GM21515 (cell line): Measurements from ENCODE around the gene TNIK.
"Not testable (repeated sequence)": the region's sequence is repeated elsewhere in the genome, so short reads cannot be mapped to it uniquely, and the experiment has no call there.

Experiments
- ATAC-seq: cut with Tn5 transposase; IDR thresholded peaks from one replicate; pipeline ENCODE4 v1.9.1; 2021; ENCODE audit not compliant: unreplicated experiment

The TNIK gene

DNA sequence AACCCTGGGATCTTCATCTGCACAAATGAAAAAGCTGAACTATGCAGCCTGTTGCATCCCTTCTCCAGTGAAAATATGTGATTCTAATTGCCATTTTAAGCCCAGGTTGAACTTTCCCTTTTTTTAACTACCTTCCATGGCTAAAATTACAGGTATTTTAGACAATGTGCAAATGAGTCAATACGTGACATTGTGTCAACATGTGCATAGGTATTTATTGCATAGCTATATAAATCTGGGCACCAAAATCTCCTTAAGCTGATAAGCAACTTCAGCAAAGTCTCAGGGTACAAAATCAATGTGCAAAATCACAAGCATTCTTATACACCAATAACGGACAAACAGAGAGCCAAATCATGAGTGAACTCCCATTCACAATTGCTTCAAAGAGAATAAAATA lies 37.4 kb downstream of the TNIK start:
- not testable (repeated sequence) for ATAC-seq

DNA sequence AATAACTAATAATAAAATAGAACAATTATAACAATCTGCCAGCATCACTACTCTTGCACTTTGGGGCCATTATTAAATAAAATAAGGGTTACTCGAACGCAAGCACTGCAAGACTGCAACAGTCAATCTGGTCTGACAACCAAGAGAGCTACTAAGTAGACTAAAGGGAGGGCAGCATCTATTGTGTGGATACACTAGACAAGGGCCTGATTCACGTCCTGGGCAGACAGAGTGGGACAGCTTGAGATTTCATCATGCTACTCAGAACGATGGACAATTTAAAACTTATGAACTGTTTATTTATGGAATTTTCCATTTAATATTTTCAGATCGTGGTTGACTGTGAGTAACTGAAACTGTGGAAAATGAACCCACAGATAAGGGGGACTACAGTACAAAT lies 39.5 kb downstream of the TNIK start:
- no peak for ATAC-seq

DNA sequence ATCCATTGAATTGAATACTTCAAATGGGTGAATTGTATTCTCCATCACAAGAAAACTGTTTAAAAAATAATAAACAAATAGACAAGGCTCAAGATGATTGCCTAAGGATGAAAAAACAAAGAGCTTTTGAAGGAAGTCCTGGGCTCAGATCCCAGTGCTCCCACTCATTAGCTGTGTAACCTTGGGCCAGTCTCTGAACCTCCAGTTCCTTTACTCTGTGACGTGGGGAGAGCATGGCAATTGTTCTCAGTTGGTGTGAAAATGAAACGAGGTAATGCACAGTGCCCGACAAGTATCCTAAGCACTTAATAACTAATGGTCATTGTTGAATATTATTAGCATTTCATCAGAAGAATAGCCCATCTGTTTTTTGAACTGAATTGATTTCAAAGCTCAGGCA lies 40.7 kb downstream of the TNIK start:
- ATAC-seq: no peak

DNA sequence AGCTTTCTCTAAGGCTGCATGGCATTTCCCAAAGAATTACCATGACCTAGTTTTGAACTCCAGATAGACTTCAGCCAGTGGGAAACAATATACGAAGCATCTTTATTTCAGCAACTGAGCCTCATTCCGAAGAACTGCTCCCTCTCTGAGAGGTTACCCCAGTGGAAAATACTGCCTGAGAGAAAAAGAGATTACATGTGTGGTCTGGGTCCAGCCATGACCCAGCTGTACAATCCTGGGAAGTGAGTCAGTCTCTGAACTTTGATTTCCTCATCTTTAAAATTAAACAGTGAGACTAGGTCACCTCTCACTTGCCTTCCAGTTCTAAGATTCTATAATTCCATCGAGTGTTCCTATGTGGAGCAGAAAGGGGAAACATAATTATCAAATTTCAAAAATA lies 42.4 kb downstream of the TNIK start:
- no peak for ATAC-seq

DNA sequence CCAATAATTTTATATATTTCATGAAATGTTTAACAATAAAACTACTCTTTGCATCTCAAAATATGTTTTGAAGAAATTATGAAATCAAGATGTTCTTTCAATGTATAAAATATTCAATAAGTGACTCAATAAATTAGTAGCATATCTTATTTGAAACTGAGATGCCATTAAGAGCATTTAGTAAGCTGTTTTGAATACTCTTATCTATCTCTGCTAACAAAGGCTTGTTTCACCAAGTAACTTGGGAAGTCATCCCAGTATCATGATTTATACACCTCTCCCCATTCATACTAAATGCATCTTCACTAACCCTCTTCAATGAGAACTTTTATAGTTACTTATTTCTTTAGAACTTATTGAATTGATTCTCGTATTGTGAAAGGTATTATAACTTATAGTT lies 43.1 kb downstream of the TNIK start:
- ATAC-seq: no peak

DNA sequence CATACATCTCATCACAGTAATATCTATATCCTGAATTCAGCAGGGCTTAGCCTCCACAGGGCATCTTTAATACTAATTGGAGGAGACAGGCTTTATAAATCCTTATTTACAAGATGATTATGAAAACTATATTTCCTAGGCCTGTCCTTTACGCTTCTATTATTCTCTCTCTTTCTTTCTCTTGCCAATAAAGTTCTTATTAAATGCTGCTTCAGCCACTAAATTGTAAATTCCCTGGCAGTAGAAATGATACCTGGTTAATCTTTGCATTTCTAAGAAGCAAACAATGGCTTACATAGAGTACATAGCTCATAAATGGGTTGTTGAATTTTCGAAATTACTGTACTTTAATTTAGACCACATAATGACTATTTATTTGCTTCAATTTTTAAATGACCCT lies 43.5 kb downstream of the TNIK start:
- no peak for ATAC-seq

DNA sequence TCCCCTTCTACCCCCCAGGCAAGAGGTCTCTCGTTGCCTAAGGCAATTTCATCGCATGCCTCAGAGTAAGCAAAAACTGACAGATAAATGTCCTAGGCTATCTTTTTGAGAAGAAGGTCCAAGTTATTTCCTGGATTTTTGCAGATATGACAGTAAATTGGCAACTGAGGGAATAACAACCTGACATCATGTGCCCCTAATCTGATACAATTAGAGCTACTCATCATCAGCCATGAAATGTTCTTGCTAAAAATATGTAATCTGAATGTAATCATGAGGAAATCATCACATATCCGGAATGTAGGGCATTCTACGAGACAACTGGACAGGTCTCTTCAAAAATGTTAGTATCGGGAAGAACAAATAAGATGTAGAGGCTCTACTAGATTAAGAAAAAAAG lies 44.1 kb downstream of the TNIK start:
- ATAC-seq: no peak

DNA sequence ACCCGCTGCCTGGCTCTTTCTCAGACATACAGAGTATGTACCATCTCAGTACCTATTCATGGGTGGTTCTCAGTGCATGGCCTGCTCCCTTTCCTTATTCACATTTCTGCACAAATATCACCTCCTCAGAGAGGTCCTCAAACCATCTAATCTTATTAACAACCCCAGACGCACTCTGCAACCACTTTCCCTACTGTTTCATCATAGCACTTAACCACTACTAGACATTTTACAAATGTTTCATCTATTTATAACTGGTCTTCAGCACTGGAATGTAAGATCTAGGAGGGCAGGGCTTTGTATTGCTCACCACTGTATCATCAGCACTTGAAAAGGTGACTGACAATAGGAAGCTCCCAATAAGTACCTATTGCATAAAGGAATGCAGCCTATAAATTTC lies 45.1 kb downstream of the TNIK start:
- no peak for ATAC-seq

DNA sequence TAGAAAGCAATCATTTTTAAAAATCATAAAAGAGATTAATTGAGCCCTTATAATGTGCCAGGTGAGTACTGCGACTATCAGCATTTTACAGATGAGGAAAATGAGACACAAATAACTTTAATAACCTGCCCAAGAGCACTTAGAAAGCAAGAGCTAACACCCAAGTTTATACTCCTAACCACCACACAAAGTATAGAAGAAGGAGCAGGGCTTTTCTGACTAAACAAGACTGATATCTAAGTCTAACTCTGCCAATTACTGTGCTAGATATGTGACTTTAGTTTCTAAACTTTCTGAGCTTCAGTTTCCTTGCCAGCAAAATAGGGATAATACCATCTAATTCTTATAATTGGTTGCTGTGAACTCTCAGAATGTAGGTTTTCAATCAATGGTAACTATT lies 47.7 kb downstream of the TNIK start:
- ATAC-seq: no peak

DNA sequence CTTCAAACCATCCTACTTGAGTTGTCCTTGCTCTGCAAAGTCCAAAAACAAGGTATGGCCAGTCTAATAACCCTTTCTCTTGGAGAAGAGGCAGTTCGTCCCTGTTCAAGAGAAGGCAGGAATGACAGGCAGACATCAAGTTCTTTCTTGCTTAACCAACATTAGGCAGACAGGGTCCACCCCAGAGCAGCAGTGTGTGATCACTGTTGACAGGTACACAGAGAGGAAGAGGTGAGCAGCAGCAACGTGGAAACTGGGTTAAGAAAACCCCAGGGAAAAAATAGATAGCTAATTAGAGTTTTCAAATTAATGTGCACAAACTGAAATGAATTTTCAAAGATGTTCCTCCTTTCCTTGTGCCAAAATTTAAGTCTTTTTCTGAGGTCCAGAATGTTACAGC lies 48.2 kb downstream of the TNIK start:
- no peak for ATAC-seq

DNA sequence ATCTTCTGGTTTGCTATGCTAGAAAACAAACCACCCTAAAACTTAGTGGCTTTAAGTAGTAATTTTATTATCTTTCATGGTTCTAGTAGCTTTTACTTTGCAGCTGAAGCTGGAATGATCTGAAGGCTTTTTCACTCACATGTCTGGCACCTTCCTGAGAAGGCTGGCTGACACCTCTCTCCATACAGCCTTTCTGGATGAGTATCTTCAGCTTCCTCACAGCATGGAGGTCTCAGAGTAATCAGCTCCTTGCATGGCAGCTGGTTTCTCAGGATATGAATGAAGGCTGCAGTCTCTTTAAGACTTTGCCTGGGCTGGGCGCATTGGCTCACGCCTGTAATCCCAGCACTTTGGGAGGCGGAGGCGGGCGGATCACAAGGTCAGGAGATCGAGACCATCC lies 50.0 kb downstream of the TNIK start:
- ATAC-seq: no peak

DNA sequence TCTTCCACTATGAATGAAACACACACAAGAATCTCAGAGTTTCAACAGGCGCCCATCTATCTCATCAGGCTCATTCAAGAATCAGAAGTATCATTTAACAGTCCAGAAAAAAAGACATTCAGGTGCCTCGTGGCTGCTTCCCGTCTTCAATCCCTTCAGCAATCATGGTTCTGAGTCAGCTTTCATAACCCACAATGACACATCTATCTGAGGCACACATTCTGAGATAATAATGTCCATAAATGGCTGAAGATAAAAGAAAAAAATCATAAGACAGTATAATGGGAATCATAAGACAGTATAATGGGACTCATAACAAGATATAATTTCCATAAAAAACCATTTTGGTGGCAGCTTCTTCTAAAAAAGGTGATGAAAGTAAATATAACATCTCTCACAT lies 52.4 kb downstream of the TNIK start:
- ATAC-seq: no peak

DNA sequence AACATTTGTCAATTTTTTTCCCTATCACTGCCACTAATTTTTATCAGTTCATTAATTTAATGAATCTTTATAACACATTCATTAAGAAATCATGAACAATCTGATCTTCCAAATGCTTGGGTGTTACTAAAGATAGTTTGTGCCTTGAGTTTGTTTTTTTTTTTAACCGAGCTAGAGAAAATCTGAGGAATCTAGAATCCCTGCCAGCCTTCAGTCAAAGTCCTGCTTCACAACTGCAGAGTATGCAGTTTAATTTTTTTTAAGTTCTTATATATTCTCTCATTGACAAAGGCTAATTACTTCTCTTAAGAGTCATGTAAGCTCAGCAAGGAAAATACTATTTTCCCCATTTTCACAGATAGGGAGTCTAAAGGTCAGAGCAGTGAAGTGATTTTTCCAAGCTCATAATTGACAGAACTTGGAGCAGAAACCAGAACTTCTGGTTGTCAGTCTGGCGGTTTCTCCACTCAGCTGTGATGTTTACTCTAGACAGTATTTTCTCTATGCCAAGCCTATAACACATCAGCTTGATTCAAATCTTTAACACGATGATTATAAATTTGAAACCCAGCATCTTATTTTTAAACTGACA lies 55.7 kb downstream of the TNIK start:
- ATAC-seq: no peak

DNA sequence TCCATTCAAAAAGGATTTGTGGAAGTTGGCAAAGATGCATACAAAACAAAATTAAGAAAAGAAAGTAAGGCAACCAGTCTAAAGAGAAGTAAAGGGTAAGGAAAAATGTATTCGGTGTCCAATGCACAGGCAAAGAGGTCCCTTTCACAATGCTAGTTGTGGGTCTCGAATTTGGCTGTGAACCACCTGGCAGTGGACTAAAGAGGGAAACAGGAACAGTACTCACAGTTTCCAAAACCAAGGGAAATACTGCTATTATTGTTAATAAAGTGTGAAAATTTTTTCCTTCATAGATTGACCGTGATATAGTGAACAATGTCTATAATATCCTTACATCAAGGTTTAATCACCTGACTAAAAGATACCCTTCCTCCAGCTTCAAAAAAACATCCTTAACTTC lies 57.9 kb downstream of the TNIK start:
- ATAC-seq: no peak

DNA sequence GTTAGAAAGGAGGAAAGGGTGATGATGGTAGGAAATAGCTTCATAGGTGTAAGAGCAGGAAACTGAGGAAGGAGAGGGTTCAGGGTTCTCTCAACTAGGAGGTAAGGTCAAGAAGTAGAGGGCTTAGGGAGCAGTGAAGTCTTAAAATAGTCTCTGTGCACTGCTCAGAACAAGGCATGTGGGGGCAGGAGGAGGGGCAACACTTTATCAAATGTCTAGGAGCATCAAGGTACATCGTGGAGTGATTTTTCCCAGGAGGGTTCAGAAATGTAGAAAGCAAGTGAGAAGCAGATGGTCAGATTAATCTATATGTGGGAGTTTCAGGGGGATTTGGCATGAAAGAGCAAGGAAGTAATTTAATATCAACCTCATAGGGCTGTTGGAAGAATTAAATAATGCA lies 58.8 kb downstream of the TNIK start:
- no peak for ATAC-seq

DNA sequence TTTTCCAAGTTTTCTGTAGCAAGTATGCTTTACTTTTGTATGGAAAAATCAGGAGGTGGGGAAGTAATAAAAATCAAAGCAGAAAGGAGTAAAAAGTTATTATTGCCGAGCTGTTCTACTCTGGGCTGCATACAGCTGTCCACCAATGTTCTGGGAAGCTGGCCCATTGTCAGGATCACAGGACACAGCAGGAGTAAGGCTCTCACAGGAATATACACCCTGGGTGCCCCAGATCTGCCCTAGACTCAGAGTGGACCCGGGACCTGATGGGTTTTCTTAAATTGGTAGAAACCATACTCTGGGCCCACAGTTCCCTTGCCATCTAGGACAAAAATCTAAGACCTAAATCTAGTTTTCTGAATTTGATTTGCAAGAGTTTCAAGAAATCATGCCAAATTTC lies 60.4 kb downstream of the TNIK start:
- no peak for ATAC-seq

DNA sequence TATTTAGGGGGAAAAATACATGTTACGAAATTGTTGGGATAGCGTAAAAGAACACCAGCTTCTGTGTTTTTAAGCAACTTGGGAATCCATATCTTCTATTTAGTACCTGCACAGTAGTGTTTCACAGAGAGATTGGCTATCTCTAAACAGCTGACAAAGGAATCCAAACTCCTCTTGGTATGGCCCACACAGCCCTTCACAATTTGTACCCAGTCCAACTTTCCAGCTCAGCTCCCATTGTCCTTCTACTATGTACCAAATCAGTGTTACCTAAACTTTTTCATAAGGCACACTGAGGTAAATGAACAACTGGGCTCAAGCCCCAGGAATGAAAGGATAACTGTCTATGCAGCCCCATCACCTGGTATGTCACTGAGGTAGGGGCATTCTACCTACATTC lies 61.9 kb downstream of the TNIK start:
- ATAC-seq: no peak

DNA sequence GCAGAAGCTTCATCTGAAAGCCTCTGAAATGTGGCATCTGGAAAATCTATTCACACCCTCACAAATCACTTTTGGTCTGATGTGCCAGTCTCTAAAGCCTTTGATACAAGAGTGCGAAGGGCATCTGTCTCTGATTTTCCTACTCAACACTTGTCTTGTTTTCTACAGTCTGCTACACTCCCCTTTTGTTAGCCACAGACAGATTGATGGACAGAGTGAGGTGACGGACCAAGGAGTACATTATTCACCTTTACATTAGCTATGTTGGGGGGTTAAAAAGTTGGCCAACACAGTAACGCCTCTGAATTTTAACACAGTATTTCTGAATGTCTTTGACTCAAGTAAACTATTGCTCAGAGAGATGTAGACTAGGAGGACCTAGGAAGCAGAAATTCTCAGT lies 63.1 kb downstream of the TNIK start:
- ATAC-seq: no peak

DNA sequence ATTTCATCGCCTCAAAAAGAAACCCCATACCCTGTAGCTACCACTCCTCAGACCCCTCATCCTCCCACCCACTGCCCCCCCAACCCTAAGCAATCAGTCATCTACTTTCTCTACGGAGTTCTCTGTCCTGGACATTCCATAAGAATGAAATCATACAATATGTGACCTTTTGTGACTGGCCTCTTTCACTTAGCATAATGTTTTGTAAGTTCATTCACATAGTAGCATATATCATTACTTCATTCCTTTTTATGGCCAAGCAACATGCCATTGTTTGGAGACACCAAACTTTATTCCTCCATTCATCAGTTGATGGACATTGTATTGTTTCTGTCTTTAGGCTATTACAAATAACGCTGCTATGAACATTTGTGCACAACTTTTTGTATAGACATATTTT lies 64.2 kb downstream of the TNIK start:
- no peak for ATAC-seq

DNA sequence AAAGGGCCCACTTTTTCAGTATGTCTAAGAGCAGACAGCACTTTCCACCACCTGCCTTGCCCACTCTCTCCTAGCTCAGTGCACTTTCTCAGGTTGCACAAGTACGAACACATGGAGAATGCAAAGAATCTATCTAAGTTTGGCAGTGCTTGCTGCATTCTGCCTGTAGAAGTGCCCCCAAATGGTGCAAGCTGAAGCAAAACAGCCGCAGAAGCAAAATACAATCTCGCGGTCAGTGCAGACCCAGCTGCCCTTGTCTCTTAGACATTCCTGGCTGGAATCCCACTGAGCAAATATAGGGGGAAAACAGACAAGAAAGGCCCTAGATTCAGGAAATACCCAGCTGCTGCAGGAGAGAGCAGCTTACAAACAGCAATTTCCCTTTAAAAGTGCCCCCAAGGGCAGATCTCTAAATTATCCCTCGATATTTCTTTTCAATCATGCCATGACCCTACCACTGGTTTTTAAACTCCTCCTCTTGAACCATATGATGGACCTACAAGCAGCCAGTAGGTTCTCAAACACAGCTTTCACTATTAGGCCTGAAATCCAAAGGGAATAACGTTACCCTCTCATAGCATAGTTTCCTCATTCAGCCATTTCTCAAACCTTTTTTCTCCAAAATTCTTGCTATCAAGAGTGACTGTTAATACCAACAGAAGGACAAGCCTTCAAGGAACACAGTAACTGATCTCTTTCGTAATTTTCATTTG lies 67.0 kb downstream of the TNIK start:
- ATAC-seq: no peak

DNA sequence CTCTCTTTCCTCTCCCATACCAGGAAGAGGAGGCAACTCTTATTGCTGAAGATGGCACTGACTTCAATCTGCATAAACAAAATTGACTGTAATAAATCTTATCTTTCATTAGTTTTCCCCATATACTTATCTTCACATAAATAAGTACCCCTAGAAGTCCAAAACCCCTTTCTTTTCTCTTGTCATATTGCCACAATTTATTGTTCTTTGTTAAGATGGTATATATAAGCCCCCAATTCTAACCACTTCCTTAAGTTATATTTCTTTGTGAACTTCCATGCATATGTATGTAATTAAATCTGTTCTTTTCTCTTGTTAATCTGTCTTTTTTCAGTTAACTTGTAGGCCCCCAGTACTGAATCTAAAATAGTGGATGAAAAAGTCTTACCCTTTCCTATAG lies 68.8 kb downstream of the TNIK start:
- no peak for ATAC-seq

DNA sequence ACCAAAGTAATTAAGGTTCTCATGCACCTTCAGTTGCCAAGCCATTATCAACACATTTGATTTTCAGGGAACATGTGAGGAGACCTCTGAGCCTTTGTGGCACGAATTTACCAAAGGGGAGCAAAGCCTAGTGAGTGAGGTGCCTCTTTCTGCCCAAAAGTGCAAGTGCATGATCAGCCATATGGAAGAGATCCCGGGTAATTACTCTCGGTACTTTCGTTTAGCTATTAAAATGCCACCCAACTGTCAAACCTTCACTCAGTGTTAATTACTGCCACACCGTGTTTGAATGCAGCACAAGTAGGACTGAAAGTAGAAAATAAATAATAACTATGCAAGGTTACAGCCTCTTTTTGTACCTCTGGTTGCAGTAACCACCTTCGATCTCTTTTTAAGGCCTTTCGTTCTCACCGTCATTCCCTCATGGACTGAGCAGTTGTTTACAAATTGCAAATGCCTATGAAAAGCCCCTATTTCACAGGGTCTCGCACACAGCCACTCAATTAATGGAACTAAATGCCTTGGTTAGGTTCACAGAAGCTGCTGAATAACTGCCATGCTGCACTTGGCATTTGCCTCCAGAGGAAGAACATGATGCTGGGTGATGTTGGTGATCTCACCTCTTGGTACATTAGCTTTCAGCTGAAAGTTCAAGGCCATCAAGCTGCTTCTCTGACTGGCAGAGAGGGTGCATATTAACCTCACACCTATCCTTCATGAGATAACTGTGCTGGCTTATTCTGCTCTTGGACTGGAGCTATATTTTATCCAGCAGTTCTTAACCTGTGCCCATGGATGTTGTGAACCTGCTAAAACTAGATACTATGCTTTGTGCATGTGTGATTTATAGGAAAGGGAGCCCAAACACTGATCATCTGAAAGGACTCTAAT lies 69.9 kb downstream of the TNIK start:
- ATAC-seq: no peak
